GM18502 (cell line): ENCODE data around the gene SPATA1.
"Not testable (repeated sequence)": the region's sequence is repeated elsewhere in the genome, so short reads cannot be mapped to it uniquely, and the experiment has no call there.

Source experiments
- ATAC-seq: cut with Tn5 transposase; IDR thresholded peaks from one replicate; pipeline ENCODE4 v1.9.1; 2021; ENCODE audit warnings: mild to moderate bottlenecking; ENCODE audit not compliant: unreplicated experiment, poor library complexity

SPATA1 gene

DNA sequence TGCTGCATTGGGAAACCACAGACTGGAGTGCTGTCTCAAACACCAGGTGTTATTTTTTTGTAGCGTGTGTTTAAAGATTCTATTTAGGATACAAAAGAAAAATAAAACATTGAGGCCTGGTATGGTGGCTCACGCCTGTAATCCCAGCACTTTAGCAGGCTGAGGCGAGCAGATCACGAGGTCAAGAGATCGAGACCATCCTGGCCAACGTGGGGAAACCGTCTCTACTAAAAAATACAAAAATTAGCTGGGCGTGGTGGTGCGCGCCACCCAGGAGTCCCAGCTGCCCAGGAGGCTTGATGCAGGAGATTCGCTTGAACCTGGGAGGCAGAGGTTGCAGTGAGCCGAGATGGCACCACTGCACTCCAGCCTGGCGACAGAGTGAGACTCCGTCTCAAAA lies 1.7 kb downstream of the SPATA1 start:
- ATAC-seq, result not testable (repeated sequence)

DNA sequence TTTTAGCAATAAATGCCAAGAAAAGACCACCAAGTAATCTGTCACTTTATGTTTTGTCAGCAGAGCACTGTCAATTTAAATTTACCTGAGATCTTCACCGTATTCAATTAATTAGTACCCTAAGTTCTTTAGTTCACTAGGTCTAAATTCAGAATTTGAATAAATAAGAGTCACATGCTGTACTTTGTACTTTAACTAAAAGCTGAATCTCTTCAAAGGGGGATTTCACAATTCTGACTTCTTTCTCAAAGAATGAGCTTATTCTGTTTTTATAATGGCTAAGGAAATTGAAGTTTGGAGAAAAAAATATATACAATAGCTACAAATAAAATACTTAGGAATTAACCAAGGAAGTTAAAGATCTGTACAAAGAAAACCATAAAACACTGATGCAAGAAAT lies 2.3 kb downstream of the SPATA1 start:
- no peak for ATAC-seq

DNA sequence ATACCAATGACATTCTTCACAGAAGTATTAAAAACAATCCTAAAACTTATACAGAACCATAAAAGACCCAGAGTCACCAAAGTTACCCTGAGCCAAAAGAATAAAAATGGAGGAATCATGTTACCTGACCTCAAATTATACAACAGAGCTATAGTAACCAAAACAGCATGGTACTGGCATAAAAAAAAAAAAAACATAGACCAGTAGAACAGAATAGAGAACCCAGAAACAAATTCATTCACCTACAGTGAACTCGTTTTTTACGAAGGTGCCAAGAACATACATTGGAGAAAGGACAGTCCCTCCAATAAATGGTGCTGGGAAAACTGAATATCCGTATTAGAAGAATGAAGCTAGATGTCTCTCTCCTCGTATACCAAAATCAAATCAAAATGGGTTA lies 2.8 kb downstream of the SPATA1 start:
- ATAC-seq, result no peak

DNA sequence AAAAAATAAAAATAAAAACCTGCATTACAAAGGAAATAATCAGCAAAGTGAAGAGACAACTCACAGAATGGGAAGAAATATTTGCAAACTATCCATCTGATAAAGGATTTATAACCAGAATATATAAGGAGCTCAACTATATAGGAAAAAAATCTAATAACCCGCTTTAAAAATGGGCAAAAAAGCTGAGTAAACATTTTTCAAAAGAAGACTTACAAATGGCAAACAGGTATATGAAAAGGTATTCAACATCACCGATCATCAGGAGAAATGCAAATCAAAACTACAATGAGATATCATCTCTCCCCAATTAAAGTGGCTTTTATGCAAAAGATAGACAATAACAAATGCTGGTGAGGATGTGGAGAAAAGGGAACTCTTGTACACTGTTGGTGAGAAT lies 4.0 kb downstream of the SPATA1 start:
- no peak for ATAC-seq

DNA sequence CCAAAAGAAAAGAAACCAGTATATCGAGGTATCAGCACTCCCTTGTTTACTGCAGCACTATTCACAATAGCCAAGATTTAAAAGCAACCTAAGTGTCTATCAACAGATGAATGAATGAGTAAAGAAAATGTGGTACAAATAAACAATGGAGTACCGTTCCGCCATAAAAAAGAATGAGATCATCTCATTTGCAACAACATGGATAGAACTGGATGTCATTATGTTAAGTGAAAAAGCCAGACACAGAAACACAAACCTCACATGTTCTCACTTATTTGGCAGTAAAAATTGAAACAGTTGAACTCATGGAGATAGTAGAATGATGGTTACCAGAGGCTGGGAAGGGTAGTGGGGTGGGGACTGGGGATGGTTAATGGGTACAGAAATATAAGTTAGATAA lies 4.5 kb downstream of the SPATA1 start:
- ATAC-seq, result no peak

DNA sequence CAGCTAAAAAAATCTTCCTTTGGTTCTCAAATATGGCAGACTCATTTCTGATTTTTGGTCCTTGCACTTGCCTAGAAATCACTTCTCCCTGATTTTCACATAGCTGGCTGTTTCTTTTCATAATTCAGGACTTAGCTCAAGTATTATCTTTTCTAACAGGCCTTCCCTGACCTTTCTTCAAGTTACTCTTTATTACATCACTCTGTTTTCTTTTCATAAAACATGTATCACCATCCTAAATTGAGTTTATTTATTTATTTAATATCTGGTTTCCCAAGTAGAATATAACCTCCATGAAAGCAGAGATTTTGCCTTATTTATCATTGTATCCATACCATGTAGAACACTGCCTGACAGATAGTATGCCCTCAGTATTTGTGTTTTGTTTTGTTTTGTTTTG lies 18.4 kb downstream of the SPATA1 start:
- no peak for ATAC-seq

DNA sequence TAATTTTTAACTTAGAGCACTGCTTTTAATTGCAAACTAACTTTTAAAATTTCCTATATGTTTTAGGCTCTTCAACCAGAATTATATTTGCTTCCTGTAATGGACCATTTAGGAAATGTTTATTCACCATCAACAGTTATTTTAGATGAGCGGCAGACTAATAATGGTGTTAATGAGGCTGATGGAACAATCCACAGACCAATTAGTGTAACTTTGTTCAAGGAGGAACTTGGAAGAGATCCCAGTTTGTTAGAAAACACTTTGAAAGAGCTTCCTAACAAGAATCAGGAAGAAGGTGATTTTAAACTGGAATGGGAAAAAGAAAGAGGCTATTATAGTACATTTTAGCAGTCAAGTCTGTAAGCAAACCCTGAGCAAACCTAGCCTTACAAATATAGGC lies 19.6 kb downstream of the SPATA1 start:
- ATAC-seq, result no peak

DNA sequence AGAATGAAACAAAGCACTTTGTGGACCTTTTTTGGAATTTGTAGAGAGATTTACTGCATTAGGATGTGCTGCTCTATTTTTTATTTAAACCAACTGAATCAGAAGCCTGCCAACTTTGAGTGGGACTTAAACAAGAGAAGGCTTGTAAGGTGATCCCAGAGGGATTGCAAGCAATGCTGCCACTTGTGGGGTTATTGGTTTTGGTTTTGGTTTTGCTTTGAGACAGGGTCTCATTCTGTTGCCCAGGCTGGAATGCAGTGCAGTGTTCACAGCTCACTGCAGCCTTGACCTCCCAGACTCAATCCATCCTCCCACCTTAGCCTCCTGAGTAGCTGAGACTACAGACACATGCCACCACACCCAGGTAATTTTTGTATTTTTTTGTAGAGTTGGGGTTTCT lies 32.4 kb downstream of the SPATA1 start:
- peak; percentile 78 for ATAC-seq

DNA sequence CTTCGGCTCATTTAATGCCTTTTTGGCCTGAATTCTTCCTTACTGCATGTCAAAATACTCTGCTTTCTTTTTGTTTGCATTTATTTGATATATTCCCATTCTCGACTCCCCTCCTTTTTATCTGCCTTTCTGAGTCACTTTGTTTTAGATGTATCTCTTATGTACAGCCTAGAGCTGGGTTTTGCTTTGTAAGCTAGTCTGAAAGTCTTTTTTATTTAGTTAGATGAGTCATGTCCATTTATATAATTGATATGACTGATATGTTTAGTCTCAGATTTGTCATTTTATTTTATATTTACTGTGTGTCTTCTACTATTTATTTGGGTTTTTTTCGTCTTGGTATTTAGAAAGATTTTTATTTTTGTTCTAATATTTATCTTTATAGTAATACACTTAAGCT lies 33.8 kb downstream of the SPATA1 start:
- no peak for ATAC-seq

DNA sequence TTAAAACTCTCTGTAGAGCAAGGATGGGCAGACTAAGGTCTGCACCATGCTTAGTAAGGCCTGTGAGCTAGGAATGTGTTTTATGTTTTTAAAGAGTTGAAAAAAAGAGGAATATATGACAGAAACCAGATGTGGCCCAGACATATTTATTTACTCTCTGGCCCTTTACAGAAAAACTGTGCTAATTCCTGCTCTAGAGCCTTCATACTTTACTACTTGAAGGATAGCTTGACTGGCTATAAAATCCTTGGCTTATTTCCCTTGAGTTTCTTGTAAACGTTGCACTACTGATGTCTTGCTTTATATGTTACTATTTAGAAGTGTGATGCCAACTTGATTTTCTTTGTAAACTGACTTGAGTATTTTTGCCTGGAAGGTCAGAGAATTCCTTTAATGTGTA lies 34.6 kb downstream of the SPATA1 start:
- ATAC-seq, result no peak

DNA sequence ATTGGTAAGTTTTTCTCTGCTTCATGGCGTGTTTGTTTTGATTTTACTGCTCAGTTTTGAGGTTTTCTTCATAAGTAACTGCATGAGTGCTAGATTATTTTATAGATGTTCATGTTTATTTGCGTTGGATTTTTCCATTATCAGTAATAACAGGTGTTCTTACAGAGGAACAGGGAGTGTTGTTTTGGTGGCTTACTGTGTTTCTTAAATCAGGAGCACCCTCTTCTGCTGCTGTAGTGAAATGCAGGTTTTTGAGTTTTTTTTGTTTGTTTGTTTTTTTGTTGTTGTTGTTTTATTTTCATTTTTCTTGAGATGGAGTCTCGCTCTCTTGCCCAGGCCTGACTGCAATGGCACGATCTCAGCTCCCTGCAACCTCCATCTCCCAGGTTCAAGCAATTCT lies 35.5 kb downstream of the SPATA1 start:
- ATAC-seq, result no peak

DNA sequence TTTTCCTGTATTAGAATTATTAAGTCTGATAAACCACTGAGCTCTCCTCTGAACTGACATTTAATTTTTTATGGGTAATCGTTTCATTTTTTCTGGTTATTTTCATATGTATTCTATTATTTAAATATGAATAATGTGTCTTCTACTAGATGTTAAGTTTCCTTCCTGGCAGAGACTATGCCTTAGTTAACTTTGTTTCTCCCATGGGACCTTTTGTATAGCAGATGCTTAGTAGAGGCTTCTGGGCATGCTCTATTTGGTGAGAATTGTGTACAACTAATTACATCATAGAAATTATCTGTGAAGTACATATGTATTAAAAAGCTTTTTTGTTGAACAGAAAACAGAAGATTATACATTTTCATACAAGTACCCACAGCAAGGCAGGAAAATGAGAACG lies 44.6 kb downstream of the SPATA1 start:
- ATAC-seq, result no peak

DNA sequence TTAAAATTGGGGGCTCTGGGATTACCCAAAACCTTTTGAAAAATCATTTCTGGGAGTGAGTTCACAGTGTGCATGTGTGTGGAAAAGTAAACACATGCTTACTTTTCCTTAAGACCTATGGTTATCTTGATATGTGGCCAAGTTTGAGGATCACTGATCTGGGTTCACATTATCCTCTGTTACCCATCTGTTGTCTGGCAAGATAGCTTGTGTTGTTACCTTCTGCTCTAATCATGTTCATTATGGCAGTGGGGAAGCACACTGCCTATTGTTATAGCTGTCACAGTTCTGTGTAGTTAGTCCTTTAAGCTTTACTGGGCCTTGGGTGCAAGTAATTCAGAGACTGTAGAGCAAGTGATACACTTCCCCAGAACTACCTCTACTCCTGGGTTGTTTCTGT lies 63.0 kb downstream of the SPATA1 start:
- ATAC-seq, result no peak

DNA sequence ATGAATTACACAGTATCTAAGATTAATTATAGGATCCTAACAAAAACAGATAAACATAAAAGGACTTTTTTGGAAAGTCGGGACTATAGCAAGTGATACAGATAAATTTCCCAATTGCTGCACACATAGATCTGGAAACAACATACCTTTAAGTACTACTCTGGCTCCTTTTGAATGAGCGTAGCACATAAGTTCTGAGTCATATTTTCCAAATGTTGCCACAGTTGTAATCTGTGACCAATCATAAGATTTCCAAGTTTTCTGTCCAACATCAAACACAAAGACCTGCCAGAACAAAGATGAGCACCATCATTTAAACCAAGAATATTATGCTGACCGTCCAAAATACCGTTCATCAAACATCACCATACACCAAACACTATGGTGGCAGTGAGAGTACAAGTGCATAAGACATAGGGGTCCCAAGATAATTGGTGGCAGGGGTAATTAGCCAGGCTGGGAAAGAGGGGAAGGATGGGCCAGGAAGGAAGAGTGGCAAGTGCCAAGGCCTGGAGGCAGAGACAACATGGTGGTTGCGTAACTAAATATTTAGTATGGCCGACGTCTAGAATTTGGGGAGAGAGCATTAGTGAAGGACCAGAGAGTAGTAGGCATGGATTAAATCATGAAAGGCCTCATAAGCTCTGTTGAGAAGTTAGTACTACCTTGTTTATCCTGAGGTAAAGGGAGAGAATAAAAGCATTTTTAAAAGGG lies 64.4 kb downstream of the SPATA1 start:
- no peak for ATAC-seq

DNA sequence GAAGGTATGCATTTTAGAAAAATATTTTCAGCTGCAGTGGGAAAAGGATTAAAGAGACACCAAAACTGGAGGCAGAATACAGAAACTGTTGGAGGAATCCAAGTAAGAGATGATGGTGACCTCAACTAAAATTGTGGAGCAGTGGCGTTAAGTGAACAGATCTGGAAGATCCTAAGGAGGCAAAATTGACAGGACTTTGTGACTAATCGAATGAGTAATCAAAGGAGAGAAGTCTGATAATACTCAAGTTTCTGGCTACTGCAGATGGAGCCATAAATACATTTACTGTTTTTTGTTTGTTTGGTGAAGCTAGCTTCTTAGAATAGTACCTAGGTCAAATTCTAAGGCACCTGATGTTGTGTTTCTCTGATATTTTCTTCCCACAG lies 65.0 kb downstream of the SPATA1 start:
- no peak for ATAC-seq

DNA sequence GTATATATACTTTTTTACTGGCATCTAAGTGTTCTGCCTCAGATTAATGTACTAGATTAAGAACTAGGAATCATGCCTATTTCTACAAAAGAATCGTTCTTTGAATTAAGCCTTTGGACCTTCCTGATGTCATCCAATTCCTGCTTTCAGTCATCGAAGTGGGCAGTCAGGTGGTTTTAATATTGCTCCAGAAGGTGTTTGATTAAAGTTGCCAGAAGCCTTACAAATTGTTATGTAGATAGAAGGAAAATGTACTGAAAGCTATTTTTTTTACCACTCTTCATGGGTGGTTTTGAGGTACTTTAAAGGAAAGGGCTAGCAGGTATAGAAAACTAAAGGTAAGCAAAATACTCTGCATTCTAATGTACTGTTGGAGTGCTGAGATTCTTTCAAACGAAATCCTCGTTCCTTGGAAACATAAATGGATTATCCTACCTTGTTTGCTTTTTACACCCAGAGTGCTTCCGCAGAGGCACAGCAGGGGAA lies 67.3 kb downstream of the SPATA1 start:
- ATAC-seq, result peak; percentile 8

DNA sequence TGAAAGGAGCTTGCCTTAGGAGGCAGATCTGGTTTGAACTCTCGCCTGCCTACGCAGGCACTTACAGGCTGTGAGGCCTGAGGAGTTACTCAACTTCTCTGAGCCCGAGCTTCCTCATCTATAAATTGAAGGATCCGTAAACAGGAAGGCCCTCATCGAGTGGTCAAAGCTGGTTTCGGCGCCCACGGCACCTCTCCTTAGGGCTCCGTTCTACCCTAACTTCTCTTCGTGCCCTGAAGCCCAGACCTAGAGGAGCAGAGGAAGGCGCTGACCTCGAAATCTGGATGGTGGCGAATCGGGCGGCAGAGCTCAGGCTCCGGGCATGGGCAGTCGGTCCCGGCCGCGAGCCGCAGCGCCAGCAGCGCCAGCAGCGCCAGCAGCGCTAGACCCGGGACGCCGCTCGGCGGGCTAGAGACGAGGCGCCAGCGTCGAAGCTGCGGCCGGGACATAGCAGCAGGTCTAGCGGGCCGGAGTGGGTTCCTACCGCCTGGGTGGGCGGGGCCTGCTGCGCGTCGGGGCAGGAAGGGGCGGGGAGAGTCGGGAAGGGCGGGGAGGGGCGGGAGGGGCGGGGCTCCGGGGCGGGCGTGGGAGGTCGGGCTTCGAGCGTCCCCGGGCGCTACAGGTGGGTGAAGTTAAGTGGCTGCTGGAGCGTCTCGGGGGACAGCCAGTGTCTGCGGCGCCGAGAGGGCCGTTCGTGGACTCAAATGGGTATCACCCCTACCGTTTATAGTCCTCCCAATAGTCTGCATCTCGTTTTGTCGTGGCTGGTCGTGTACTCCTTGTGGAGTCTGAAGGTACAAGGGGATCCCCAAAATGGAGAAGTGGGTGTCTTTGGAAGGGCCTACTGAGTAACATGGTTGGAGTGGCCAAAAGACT lies 68.0 kb downstream of the SPATA1 start, which contains the start of gene CTBS:
CTBS (minus strand) TSS at position 474 of the 876 bp plus-strand sequence; CDS start at position 449, 25 bp downstream.
- ATAC-seq, result peak; percentile 87

DNA sequence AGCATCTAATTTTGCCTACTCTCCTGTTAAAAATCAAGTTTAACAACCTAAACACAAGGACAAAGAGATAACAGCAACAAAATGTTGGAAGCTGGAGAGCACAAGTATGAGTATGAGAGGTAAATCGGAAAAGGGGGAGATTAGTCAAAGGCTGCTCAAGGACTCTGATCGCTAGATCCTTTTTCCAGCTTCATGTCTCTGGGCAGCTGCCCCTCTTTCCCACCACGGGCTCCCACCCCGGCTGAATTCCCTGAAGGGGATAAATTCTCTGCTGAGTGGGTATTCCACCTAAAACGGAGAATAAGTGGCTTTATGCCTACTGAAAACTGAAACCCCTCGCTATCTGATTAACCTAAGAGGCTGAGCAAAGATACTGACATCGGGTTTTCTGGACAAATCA lies 68.8 kb downstream of the SPATA1 start:
- no peak for ATAC-seq

DNA sequence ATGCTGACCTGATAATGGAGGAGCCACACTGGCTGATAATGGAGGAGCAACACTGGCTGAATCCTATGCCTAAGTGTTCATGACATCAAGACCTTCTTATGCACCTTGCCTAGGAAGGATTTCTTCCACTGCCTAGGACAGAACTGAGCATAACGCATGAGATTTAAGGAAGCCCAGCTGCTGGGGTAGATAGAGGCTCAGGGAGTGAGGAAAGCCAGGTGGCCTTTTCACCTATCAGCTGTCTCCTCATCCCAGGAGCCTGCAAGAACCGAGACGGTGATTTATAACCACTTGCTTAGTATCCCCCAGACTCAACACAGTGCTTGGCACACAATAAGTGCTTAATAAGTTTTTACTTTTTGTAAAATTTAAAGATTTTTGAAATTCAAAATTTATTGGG lies 75.5 kb downstream of the SPATA1 start:
- no peak for ATAC-seq

DNA sequence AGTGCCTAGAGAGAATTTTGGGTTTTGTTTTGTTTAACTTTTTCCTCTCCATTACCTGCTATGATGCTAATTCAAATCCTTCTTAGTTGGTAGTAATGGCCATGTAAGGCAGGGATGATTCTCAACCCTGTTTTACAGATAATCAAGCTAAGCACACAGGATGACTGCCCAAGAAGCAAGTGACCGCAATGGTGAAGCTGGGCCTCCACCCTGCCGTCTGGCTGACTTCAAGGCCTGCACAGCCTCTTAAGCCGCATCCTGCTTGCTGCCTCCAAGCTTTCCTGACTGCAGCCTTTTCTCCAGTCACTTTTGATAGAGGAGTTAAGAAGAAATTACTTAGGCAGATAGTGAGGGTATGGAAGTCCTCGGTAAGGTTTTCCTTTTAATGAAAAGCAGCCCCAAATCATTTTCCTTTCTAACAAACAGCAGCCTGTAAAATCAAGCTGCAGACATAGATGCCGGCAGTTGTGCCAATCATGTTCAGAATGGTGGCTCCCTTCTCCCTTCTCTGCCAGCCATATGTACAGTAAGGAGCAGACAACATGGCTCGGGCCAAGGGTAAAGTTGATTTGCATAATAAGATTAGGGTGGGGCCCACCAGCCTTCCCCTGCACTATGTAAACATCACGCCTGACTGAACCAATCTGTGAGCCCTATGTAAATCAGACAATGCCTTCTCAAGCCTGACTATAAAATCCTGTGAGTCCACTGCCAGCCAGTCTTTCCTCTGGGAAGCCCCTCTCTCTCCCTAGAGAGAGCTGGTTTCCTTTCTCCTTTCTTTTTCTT lies 76.8 kb downstream of the SPATA1 start:
- no peak for ATAC-seq

DNA sequence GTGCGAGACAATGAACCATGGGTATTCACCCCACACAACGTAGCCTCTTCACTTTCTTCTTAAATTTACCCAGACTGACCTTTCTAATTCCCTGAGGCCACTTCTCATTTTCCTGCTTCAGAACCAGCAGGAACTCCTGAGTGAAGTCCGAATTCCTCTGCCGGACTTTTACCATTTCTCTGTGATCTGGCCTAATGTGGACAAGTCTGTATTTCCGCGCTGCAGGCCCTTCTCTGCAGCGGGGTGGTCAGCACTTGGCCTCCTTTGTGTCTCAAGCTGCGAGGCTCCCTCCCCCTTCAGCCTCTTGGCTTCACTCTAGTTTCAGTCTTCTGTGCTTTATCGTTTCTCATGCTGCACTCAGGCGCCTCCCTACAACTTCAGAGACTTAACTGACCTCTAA lies 77.5 kb downstream of the SPATA1 start:
- ATAC-seq, result no peak
